CD1c-positive myeloid dendritic cell (primary cell): ENCODE data around the gene ADGRV1.
A peak's percentile ranks its signal among the peaks of the same experiment; 100 is the strongest.
"Not testable (repeated sequence)": the region's sequence is repeated elsewhere in the genome, so short reads cannot be mapped to it uniquely, and the experiment has no call there.

ENCODE experiments used
- DNase-seq: peaks from one replicate; pipeline ENCODE4 v3.0.0-alpha.2; 2016; ENCODE audit errors: extremely low spot score

ADGRV1 gene

DNA sequence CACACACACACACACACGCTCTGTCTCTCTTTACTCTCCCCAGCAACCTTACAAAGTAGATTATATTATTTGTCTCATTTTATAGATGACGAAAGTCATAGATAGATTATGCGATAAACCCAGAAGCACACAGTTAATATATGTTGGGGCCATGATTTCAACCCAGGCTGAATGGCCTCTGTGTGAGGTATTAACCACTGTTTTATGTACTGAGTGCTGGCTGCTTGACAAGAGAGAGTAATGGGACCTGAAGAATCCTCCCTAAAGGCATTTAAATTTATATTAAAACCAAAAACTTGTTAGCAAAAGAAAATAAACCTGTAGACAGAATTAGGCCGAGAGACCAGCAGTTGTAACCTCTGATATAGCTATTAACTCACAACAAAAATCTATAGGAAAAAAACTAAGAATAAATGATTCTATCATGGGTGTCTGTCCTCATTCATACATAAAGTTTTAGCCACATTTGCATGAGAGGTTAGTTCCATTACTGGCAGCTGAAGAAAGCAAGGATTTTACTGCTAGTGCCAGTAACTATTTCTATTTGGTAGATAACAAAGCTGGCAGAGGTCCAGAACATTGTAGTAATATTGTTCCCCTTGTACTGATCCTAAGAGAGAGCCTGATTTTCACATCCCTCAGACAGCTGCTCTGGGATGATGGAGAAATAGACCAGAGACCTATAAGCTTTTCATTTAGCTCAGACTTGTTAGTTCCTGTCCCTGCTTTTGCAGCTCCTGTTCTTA lies 250.9 kb downstream of the ADGRV1 start:
- DNase-seq: no peak

DNA sequence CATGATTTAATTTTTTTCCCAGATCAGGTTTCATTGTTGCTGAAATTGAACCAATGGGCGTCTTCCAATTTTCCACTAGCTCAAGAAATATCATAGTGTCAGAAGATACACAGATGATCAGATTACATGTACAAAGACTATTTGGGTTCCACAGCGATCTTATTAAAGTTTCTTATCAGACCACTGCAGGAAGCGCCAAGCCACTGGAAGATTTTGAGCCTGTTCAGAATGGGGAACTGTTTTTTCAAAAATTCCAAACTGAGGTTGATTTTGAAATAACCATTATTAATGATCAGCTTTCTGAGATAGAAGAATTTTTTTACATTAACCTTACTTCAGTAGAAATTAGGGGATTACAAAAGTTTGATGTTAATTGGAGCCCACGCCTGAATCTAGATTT lies 251.6 kb downstream of the ADGRV1 start:
- no peak for DNase-seq

DNA sequence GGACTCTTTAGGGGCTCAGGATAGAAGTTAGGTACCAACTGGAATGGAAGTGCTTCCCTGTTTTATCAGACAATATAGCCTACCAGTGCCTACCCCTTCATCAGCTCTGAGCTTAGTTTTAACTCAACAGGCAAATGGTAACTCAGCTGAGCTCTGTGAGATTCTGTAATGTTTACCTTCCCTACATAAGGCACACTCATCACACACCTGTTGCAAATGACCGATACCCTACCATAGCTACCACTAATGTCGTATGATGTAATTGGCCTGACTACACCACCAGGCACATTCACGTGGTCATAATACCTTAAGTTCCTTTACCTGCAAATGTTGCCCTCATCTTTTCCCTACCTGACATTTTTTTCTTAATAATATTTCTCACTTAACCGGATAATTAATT lies 254.8 kb downstream of the ADGRV1 start:
- no peak for DNase-seq

DNA sequence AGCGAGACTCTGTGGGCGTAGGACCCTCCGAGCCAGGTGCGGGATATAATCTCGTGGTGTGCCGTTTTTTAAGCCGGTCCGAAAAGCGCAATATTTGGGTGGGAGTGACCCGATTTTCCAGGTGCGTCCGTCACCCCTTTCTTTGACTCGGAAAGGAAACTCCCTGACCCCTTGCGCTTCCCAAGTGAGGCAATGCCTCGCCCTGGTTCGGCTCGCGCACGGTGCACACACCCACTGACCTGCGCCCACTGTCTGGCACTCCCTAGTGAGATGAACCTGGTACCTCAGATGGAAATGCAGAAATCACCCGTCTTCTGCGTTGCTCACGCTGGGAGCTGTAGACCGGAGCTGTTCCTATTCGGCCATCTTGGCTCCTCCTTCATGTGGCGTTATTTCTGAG lies 263.5 kb downstream of the ADGRV1 start:
- DNase-seq: not testable (repeated sequence)

DNA sequence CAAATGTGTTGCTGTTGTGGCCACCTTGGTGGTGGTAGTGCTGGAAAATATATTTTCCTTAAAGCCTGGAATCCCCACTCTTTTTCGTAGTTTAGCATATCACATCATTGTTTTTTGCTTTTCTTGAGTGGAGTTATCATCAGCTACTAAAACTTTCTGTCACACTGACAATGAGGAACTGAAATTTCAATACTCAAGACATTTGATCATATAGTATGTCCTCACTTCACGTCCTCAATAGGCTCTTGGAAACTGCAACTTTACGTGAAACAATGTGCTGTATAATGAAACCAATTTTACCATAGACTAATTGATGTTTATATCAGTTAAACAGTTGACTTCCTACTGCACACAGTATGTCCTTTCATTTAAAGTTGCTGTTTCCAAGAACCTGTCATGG lies 265.8 kb downstream of the ADGRV1 start:
- no peak for DNase-seq

DNA sequence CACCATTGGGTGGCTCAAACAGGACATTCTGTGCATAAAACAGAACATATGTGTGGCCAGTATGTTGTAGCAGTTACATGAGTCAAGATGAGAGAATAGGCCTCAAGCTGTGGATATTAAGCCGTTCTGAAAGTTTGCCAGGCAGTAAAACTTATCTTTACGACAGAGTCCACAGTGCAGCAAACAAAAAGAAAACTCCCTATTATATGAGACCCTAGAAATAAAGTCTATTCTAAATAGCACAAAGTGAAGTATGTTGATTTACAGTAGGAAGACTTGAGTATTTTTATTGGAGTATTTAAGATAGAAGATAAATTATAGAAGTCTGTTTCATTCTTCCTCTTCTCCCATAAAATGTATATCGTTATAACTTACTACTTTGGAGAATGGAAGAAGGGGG lies 271.5 kb downstream of the ADGRV1 start:
- no peak for DNase-seq

DNA sequence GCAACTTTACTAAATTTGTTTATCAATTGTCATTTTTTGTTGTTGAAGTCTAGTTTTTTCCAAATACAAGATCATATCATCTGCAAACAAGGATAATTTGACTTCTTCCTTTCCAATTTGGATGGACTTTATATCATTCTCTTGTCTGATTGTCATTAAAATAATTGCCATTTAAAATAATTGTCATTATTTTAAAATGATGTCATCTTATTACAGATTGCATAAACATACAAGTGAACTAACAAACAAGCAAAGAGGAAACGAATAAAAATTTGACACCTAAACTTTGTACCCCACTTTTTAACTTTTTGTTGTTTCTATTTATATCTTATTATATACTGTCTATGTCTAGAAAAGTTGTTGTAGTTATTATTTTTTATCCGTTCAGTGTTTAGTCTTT lies 275.2 kb downstream of the ADGRV1 start:
- DNase-seq: no peak

DNA sequence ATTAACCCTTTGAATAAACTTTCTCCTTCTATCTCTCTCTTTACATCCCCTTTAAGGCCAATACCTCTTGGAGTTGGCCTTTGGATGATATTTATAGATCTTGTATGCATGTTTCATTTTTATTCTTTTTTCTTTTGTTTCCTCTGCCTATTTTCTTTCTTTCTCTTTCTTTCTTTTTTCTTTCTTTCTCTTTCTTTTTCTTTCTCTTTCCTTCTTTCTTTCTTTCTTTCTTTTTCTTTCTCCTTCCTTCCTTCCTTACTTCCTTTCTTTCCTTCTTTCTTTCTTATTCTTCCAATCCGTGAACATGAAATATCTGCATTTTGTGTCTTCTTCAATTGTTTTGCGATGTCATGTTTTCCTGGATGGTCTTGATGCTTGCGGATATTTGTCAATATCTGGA lies 276.1 kb downstream of the ADGRV1 start:
- DNase-seq: no peak

DNA sequence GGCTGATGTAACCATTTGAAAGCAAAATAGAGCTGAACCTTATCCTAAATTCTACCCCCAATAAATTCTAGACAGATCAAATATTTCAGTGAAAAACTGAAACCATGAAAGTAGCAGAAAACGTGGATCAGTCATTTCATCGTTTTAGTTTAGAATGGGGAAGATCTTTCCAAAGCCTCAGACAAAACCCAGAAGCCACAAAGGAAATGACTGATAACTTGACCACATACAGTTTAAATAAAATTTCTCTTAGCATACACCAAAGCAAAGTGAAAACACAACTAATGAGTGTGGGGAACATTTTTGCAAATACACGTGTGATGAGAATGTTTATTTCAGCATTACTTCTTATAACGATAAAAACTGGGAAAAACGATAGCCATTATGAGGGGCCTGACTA lies 284.8 kb downstream of the ADGRV1 start:
- DNase-seq: peak; percentile 13

DNA sequence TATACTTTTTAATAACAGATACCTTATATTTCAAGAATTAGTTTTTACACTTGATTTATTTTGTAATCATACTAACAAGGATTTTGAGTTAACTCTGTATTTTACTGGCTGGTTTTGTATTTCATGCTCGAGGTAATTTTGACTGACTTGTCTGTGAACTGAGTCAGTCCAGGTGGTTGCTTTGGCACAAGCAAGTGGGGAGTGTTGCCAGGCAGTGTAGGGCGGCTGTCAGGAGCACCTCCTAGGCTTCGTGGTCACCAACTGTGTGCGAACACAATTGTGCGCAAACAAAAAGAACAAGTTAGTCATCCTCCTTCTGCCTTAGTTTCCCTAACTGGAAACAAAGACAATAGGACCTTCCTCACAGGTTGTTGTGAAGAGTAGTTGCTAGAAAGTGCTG lies 286.3 kb downstream of the ADGRV1 start:
- no peak for DNase-seq

DNA sequence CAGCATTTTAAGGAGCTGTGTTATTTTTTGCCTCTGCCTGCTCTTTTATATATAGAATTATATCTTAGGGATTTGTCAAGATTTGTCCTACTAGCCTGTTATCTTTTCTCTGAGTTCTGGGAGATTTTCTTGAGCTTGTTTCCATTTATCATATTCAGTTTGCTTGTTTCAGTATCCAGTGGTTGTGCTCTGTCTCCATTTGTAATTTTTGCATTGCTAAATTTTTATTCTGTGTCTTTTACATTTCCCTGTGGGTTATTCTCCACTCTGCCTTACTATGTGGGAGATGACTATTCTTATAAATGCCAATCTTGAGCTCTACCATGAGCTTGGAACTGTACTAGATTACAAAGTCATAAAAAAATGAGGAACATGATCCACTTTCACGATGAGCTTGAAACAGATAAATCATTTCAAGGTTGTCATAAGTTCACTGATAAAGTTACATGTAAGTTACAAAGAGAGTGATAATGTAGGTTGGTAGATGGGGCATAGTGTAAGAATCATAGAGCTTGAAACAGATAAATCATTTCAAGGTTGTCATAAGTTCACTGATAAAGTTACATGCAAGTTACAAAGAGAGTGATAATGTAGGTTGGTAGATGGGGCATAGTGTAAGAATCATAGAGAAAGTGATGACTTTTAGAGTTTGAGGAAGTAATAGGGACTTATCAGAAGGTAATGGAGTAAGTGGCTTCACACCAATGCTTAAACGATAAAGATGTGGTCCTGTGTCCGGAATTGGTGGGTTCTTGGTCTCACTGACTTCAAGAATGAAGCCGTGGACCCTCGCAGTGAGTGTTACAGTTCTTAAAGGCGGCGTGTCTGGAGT lies 287.3 kb downstream of the ADGRV1 start:
- DNase-seq: no peak

DNA sequence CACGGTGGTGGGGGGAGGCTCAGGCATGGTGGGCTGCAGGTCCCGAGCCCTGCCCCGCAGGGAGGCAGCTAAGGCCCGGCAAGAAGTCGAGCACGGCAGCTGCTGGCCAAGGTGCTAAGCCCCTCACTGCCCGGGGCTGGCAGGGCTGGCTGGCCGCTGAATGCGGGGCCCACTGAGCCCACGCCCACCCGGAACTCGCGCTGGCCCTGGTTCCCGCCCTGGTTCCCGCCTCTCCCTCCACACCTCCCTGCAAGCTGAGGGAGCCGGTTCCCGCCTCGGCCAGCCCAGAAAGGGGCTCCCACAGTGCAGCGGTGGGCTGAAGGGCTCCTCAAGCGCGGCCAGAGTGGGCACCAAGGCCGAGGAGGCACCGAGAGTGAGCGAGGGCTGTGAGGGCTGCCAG lies 289.0 kb downstream of the ADGRV1 start:
- DNase-seq: not testable (repeated sequence)

DNA sequence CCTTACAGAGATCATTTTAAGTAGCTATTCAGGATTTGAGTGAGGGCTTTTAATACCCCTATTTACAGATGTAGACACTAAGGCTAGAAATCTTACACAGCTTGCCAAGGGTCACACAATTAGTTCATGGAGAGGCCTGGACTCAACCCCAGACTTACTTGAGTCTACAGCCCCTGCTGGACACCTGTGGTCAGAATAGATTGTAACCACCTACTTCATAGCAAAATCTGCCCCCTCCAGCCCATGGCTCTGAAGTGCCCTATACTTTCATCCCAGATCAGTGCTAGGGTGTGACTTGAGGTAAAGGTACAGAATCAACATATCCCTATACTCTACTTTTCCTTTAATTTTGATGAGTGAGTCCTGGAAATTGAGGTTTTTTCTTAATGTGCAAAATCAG lies 291.3 kb downstream of the ADGRV1 start:
- DNase-seq: no peak

DNA sequence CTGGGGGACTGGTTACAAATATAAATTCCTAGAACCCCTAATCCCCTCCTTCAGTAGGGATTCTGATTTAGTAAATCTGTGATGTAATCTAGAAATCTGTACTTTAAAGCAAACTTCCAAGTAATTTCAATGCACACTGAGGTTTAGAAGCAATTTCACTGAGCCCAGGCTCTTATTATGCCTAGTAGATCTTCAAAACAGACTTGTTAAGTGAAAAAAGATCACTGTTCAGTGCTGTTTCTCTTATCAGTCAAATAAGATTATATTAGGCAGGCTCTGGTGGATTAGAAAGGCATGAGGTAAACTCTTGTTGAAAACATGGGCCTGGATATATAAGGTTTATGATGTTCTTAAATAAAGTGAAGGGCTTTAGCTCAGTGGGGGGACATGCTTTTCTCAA lies 293.9 kb downstream of the ADGRV1 start:
- no peak for DNase-seq

DNA sequence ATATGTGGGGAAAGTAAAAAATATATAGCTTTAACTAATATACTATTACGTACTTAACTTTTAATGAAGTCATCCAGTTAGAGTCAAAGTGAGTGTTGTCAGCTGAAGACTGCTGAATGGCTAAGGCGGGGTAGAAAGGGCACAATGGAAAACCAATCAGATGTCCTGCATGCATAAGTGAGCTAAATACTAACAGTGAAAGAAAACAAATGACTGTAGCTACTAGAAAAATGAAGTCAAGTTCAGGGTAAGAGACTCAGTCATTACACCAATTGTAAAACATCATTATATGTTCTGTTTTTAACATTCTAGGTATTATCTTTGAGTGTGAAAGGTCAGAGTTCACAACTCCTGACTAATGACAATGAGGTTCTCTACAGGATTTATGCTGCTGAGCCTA lies 295.2 kb downstream of the ADGRV1 start:
- no peak for DNase-seq

DNA sequence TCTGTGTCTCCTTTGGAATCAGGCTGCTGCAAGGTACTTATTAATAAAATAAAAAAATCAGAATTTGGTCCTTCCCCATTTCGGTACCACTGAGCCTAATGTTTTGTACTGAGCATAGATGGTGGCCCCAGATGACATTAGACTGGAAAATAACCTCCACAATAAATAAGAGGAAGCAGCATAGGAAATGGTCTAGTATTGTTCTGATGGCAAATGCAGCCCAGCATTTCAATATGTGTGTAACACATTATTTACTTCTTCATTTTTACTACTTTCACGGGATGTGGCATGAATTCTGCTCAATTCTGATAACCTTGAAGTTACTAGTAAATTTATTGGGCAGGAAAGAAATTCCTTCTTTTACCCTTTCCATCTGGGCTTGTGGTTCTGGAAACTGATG lies 295.6 kb downstream of the ADGRV1 start:
- peak; percentile 28 for DNase-seq

DNA sequence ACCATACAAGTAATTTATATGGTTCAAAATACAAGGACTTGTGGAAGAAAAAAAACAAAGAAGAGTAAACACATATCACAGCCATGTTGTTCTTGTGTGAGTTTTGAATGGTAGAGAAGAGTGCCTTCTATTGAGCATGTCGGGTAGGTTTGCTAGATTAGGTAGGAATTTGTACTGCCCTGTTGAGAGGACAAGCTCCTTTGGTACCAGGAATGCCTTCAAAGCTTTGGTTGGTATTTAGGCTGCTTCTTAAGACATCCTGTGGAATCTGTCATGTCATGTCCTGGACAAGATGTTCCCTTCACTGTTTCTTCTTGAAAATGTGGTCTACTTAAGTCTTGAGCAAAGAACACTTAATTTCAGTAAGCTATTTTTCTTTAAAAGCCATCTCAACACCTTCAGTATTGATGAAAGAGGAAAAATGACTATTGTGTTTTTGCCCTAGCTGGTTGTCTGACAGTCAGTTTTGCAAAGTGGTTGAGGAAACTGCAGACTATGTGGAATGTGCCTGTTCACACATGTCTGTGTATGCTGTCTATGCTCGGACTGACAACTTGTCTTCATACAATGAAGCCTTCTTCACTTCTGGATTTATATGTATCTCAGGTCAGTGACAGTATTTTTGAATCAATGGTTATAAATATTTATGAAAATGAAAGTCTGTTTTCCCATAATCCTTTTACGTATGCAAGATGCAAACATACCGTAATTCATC lies 296.9 kb downstream of the ADGRV1 start:
- no peak for DNase-seq

DNA sequence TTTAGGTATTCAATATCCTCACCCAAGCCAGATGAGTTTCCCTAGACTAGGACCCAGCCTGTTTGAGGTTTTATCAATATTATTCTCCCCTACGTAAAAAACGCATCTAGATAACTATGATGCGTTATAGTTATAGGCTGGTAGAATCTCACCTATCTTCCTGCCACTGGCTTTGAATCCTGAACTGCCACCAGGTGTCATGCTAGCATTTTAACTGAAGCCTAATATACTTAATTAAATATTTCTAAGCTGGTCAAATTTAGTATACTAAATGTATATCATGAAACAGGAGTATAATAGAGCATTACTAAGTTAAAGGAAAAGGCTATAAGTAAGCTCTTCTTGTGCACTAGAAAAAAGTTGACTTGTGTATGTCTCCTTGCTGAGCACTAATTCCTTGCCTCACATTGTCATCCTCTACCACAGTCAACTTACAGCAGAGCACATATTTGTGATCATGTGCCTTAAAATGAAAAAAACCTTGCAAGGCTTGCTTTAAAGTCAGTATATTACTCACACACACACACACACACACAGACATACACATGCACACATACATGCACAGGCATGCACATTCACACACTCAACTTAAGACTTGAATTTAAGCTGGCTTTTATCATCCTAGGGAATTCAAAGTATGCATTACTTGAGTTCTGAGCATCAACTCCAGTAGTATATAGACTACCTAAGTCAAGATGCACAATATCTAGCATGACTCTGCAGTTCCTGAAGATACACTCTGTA lies 303.4 kb downstream of the ADGRV1 start:
- DNase-seq: no peak

DNA sequence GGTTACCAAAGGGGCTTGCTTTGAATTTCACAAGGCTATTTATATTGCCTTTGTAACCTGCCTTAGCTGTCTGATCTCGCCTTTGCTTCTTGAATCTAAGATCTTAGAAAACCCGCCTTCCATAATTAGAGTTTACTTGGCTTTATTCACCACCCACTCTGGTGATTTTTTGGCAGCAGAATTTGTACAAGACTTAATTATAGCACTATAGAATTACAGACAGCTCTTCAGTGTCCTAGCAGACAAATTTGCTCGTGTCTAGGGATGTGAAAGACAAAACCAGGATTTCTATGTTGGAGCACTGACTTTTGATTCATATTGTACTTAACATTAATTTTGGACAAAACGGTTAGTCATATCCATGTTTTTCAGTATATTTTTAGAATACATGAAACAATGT lies 306.6 kb downstream of the ADGRV1 start:
- DNase-seq: no peak

DNA sequence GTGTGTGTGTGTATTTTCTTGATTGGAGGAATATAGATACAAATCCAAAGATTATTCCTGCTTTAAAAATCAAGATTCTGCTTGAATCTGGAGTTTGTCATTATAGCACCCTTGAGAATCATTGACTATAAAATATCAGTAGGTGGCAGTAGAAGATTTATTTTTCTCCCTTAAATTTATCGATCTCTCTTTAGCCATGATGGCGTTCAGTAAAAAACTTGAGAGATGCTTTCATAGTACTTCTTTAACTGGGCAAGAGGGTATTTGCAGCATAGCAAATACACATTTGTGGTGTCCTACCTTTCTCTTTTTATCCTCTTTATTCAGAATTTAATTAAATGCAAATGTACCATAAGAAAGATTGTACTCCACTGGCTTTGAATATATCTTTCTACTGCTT lies 307.7 kb downstream of the ADGRV1 start:
- peak; percentile 56 for DNase-seq

DNA sequence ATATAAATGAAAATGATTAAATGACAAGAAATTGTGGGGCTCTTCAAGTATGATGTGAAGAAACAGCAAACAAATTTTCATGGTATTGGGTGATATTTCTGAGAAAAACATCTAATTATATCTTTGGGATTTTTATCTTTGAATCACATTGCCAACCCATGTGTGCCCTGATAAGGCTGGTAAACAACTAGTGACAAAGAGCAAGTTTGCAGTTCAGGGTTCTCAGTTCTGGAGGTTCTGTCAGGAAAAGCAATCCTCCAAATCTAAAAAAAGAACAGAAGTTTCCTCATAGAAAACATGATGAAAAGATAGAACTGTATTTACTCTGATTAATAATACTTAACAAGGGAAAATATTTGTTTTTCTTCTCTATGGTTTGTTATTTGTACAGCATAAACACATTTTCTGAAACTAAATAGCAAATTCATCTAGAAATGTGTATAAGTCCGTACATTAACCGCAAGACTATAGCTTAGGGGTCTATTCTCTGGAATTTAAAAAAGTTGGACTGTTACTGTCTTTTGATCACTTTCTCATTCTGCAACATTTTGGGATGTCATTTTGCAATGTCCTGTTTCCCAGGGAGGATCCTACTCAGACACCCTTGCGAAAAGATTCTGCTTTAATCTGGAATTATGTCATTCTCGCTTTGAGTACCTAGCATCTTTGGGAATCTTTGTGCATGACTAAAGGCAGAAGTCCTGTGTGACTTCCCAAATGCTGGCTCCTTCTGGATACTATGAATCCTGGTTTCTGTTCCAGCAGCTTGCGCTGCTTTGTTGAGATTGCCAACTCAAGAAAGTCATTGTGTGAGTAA lies 308.5 kb downstream of the ADGRV1 start:
- DNase-seq: no peak
